Gastrocnemius medialis (tissue), 4 donors: ENCODE measurements around the gene HMX2. TPM values are rescaled to one million over a fixed set of nuclear protein-coding genes. Genes with fewer than 3 reads are reported as not detected.

Experiments
- ATAC-seq, 2 donors: fragments of 150-250 bp; one replicate each; pipeline ENCODE4 v1.9.1; 2016
- DNase-seq, 2 donors: peaks; one replicate each; pipeline ENCODE4 v3.0.0-alpha.2; 2019
- H3K27ac ChIP-seq, 4 donors: fragments of 200-600 bp; sonication (generic); 1 replicate in 1 of 4; 2 replicates in 3 of 4; pipeline ENCODE4 v1.5.1; 2016 to 2018; ENCODE audit warnings: mild to moderate bottlenecking in 2 of 4, moderate library complexity in 1 of 4
- H3K27me3 ChIP-seq, 3 donors: fragments of 200-600 bp; sonication (generic) in 2 of 3; 1 replicate in 1 of 3; 2 replicates in 2 of 3; pipeline versions ENCODE4 v1.5.1 to v1.6.0; 2016 to 2019; ENCODE audit warnings: mild to moderate bottlenecking in 1 of 3, moderate library complexity in 1 of 3
- H3K36me3 ChIP-seq, 2 donors: fragments of 200-600 bp; sonication (generic) in 1 of 2; one replicate each; pipeline ENCODE4 v1.5.1; 2017 to 2018
- H3K4me1 ChIP-seq, 2 donors: fragments of 200-600 bp; sonication (generic) in 1 of 2; one replicate each; pipeline ENCODE4 v1.5.1; 2016 to 2017; ENCODE audit warnings: mild to moderate bottlenecking in 2 of 2
- H3K4me3 ChIP-seq, 4 donors: fragments of 200-600 bp; sonication (generic) in 3 of 4; 1 replicate in 1 of 4; 2 replicates in 3 of 4; pipeline ENCODE4 v1.5.1; 2016 to 2019; ENCODE audit warnings: mild to moderate bottlenecking in 2 of 4
- H3K9me3 ChIP-seq, 3 donors: fragments of 200-600 bp; sonication (generic) in 2 of 3; 1 replicate in 1 of 3; 2 replicates in 2 of 3; pipeline ENCODE4 v1.5.1; 2016 to 2019
- CTCF ChIP-seq, 5 experiments: fragments of 450-650 bp in 3 of 5; fragments of 200-600 bp in 2 of 5; sonication (generic) in 2 of 5; IDR thresholded peaks in 4 of 5; conservative IDR thresholded peaks in 1 of 5; 1 replicate in 4 of 5; 2 replicates in 1 of 5; pipeline ENCODE4 v1.5.1; 2016 to 2019; ENCODE audit warnings: antibody characterized with exemption in 5 of 5, mild to moderate bottlenecking in 3 of 5, moderate library complexity in 3 of 5
- POLR2A ChIP-seq, 2 donors: fragments of 450-650 bp; IDR thresholded peaks; one replicate each; pipeline ENCODE4 v1.6.1; 2017; ENCODE audit warnings: antibody characterized with exemption in 2 of 2, mild to moderate bottlenecking in 2 of 2, moderate library complexity in 2 of 2
- in situ Hi-C, 4 donors: fragments of 200-750 bp; cut with MboI; loops; one replicate each; pipeline versions ENCODE4 v1.15.0 to v1.8.0; 2017; ENCODE audit warnings: low sequenced_read_pairs in 4 of 4
- intact Hi-C: fragments of 100-400 bp; cut with DNase I; formaldehyde crosslinking; loops from one replicate; pipeline ENCODE4 v1.15.1; 2023; ENCODE audit warnings: low total_unique reads
- total RNA-seq, 4 donors: library from RNA; depleted of rRNA; stranded (reverse); fragments of >200 nt; gene quantifications; one replicate each; pipeline versions ENCODE4 v1.1.0 to v1.2.3, GENCODE V29; 2016

The HMX2 gene
- total RNA-seq, 4 donors from 2014 or later: not detected

- DNase-seq (no peak), ATAC-seq (no peak)
- H3K36me3 ChIP-seq: no peaks in the 10 kb centered on the region
- no peaks in the 10 kb centered on the region for H3K27me3 ChIP-seq
- intact Hi-C loops (no loop called here), in situ Hi-C loops (no loop called here)
- H3K4me3 ChIP-seq: no peak overlapping the region
- TF ChIP-seq CTCF (IDR thresholded peaks at IDR 0.05 in 4 of 5, conservative IDR thresholded peaks at IDR 0.05 in 1 of 5): no peak
- no peak for TF ChIP-seq POLR2A (IDR thresholded peaks at IDR 0.05)
- H3K9me3 ChIP-seq: no peaks in the 10 kb centered on the region
- H3K4me1 ChIP-seq: no peaks in the 10 kb centered on the region
- H3K27ac ChIP-seq: no peak overlapping the region
Measured at GRCh38 chr10:123183724-123184123, 35.8 kb downstream of the HMX2 start.

DNA sequence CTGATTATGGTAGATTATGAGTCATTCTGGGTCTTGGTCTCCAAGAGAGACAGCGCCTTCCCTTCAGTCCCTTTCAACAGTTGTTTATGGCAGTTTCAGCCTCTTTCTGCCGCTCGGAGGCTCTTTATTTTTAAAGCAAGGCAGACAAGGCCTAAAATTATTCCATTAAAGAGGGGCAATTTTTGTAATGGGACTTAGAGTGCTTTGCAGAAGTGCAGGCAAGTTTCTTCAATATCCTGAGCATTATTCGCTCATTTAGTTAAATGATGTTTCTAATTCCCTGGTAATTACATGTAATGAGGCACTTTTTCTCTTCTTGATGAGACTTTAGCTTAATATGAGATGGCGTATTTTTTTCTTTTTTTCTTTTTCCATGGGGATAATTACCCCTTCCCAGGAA lies 39.8 kb downstream of the HMX2 start:
- no peaks in the 10 kb centered on the region for H3K9me3 ChIP-seq
- intact Hi-C loops (no loop called here), in situ Hi-C loops (no loop called here)

GRCh38 chr10:123191886-123192285 lies 44.0 kb downstream of the HMX2 start:
- DNase-seq (no peak), ATAC-seq (no peak)
- no peaks in the 10 kb centered on the region for H3K27me3 ChIP-seq
- no peaks in the 10 kb centered on the region for H3K36me3 ChIP-seq
- TF ChIP-seq CTCF (IDR thresholded peaks at IDR 0.05 in 4 of 5, conservative IDR thresholded peaks at IDR 0.05 in 1 of 5): no peak
- no peak for TF ChIP-seq POLR2A (IDR thresholded peaks at IDR 0.05)
- intact Hi-C loops: no loop called here
- no peaks in the 10 kb centered on the region for H3K9me3 ChIP-seq
- in situ Hi-C loops: no loop called here
- H3K4me3 ChIP-seq: no peak overlapping the region
- H3K4me1 ChIP-seq: no peaks in the 10 kb centered on the region
- H3K27ac ChIP-seq: no peak overlapping the region

More for the DNA sequence above, 39.8 kb downstream of the HMX2 start:
- no peaks in the 10 kb centered on the region for H3K36me3 ChIP-seq
- no peak for ATAC-seq
- no peaks in the 10 kb centered on the region for H3K27me3 ChIP-seq
- no peak for TF ChIP-seq CTCF (IDR thresholded peaks at IDR 0.05 in 4 of 5, conservative IDR thresholded peaks at IDR 0.05 in 1 of 5)
- TF ChIP-seq POLR2A (IDR thresholded peaks at IDR 0.05): no peak
- H3K27ac ChIP-seq: no peak overlapping the region
- no peaks in the 10 kb centered on the region for H3K4me1 ChIP-seq
- DNase-seq: no peak
- no peak overlapping the region for H3K4me3 ChIP-seq

- TF ChIP-seq CTCF (IDR thresholded peaks at IDR 0.05 in 4 of 5, conservative IDR thresholded peaks at IDR 0.05 in 1 of 5): no peak
- no peak for TF ChIP-seq POLR2A (IDR thresholded peaks at IDR 0.05)
- intact Hi-C loops (no loop called here), in situ Hi-C loops (no loop called here)
- H3K4me3 ChIP-seq: no peak overlapping the region
- no peaks in the 10 kb centered on the region for H3K36me3 ChIP-seq
- H3K27me3 ChIP-seq: no peaks in the 10 kb centered on the region
- no peaks in the 10 kb centered on the region for H3K9me3 ChIP-seq
- DNase-seq: no peak
- no peaks in the 10 kb centered on the region for H3K4me1 ChIP-seq
- no peak overlapping the region for H3K27ac ChIP-seq
- ATAC-seq: no peak
Measured at GRCh38 chr10:123194056-123194455, 46.1 kb downstream of the HMX2 start.

Other genes starting within 250 kb of the HMX2 start
- not detected for gene FAM24A, start 237.5 kb upstream of the HMX2 start, total RNA-seq
- gene C10orf88, start 193.9 kb upstream of the HMX2 start, total RNA-seq: 1 to 10 TPM; 4.2 to 9.6 (median 6.8) TPM
- gene PSTK, start 167.7 kb upstream of the HMX2 start, total RNA-seq: 1 to 10 TPM; 2.2 to 7.0 (median 4.4) TPM
- gene IKZF5, start 139.3 kb upstream of the HMX2 start, total RNA-seq: 10 to 100 TPM in 1 of 4 donors, 1 to 10 TPM in 3; 4.3 to 11.0 (median 7.7) TPM
- 10 to 100 TPM; 16.2 to 40.2 (median 22.0) TPM for gene ACADSB, start 139.1 kb upstream of the HMX2 start, total RNA-seq
- gene HMX3, start 12.2 kb upstream of the HMX2 start, total RNA-seq: not detected
- gene BUB3, start 6.3 kb downstream of the HMX2 start, total RNA-seq: 10 to 100 TPM; 43.0 to 84.0 (median 49.2) TPM